ENCODE results near the gene SDC1. TPM values are rescaled to one million over a fixed set of nuclear protein-coding genes. Genes with fewer than 3 reads are reported as not detected.
A peak's percentile ranks its signal among the peaks of the same experiment; 100 is the strongest.

SDC1 gene
- total RNA-seq, 4 donors from 2014 or later: 21.9 to 28.0 (median 24.7) TPM

DNA sequence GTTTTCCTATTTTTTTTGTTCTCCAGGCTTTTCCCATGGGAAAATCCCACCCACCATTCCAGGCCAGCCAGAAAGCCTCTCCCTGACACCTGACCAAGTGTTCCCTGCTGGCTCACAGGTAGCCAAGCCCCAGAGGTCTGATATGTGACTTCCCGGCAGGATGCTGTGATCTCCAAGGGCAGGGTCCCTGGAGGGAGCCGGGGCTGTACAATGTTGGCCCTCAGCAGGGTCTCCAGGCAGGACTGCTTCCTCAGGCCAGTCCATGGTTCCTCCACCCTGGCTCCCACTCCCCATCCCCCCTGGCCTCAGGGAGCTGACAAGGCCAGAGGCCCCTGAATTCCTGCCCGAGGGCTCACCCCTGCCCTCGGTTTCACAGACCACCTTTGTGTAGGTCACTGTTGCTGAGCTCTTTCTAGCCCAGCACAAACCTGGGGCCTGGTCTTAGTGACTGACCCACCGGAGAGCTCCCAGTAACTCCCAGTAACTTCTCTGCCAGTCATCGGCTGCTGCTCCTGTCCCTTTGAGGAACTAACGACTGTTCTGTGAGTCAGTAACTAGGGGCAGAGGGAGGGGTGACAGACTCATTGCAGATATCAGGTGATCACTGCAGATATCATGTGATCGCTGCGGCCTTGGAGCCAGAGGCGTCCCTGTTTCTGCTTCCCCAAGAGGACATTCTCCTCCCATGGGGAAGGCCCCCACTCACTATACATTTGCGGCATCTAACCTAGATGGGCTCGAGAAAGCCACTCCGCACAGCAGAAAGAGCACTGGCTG, 38.7 kb downstream of the SDC1 start:
- no peak overlapping the region for H3K27ac ChIP-seq
- H3K36me3 ChIP-seq: no peaks in the 10 kb centered on the region
- no peaks in the 10 kb centered on the region for H3K9me3 ChIP-seq
- H3K4me1 ChIP-seq: peaks cover 20 to 46% of the 10 kb centered on the region in 2 donors
- no peaks in the 10 kb centered on the region for H3K27me3 ChIP-seq
- TF ChIP-seq, protein P1, sequence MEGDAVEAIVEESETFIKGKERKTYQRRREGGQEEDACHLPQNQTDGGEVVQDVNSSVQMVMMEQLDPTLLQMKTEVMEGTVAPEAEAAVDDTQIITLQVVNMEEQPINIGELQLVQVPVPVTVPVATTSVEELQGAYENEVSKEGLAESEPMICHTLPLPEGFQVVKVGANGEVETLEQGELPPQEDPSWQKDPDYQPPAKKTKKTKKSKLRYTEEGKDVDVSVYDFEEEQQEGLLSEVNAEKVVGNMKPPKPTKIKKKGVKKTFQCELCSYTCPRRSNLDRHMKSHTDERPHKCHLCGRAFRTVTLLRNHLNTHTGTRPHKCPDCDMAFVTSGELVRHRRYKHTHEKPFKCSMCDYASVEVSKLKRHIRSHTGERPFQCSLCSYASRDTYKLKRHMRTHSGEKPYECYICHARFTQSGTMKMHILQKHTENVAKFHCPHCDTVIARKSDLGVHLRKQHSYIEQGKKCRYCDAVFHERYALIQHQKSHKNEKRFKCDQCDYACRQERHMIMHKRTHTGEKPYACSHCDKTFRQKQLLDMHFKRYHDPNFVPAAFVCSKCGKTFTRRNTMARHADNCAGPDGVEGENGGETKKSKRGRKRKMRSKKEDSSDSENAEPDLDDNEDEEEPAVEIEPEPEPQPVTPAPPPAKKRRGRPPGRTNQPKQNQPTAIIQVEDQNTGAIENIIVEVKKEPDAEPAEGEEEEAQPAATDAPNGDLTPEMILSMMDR (IDR thresholded peaks at IDR 0.05): no peak
- TF ChIP-seq POLR2A (IDR thresholded peaks at IDR 0.05): no peak
- H3K4me3 ChIP-seq (replicated peaks in 1 of 3): no peak overlapping the region
- WGBS, 2 donors: 89 to 94% methylated on average over 11 to 12 of the region's 13 CpGs
- intact Hi-C loops (cut with DNase I): no loop called here
- no peak for DNase-seq

DNA sequence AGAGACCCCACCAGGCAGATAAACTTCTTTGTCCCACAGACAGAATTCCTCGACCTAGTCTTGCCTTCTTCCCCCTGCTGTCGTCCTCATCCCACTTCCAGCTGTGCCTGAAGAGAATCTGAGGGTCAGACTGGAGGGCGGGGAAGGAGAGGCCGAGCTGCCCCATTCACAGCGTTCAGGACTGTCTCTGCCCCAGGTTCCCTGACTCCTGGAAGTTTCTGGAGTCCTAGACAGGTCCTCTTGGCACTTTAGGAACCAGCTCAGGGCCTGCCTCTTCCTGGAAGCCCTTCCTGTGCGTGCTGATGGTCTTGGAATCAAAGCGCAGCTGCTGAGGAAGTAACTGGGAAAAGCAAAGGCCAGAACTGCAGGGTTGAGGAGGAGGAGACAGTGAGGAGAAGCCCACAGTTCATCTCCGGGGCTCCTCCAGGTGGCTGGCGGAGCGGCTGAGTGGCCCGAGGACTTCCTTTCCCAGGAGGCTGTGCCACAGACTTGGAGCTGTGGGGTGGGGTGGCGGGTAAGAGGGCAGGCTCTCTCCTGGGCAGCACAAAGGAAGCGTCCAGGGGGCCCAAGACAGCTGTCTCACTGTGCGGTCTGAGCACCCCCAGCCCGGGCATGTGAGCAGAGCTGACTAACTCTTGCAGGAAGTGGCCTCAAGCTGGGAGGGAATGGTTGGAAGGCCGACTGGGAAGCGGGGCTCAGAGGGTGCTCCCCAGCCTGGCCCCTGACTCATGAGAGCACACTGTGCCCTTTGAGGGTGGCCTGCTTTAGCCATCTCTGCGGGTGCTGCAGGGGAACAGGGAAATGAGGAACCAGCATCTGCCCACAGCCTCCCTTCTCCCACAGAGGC, 39.5 kb downstream of the SDC1 start:
- H3K9me3 ChIP-seq: no peaks in the 10 kb centered on the region
- H3K4me1 ChIP-seq: peaks cover 20 to 45% of the 10 kb centered on the region in 2 donors
- no peaks in the 10 kb centered on the region for H3K27me3 ChIP-seq
- intact Hi-C loops (cut with DNase I): no loop called here
- no peaks in the 10 kb centered on the region for H3K36me3 ChIP-seq
- TF ChIP-seq, protein P1 (IDR thresholded peaks at IDR 0.05): no peak
- TF ChIP-seq POLR2A (IDR thresholded peaks at IDR 0.05): no peak
- no peak for DNase-seq
- 87 to 92% methylated on average over 16 to 17 of the region's 18 CpGs for WGBS, 2 donors
- no peak overlapping the region for H3K27ac ChIP-seq
- no peak overlapping the region for H3K4me3 ChIP-seq (replicated peaks in 1 of 3)

DNA sequence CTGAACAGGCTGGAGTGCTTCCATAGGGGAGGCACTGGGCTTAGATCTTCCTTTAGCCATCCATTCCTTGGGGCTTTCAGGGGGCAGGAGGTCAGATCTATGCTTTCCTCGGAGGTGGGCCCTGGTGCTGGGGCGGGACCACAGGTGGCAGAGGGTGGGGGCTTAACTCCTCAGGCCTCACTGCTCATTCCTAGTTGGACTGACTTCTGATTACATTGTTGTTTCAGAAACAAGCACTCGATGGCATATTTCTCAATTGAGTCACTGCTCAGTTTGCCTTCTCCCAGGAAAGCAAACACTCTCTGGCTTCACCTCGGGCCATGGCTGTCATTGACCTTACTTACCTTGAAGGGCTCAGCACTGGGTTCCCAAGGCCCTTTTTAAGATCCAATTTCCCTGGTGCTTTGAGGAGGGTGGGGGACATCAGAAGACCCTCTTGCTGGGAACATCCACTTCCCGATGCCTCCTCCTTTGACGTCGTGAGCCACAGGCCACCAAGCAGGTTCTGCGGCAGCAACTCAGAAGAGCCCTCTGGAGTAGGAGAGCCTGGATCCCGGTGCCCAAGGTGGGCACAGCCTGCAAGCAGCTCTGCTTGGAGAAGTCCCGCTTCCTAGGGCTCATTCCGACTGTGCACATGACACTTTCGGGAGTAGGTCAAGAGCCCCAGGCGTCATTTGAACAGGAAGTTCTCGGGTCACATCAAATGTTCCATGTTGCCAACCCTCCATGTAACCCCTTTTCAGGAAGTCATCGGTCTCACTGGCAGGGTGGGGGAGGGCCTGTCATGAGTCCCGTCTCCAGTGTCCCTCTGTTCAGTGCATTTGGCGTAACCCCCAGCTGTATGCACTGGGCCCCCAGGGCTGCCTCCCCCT, 40.6 kb downstream of the SDC1 start:
- intact Hi-C loops (cut with DNase I): no loop called here
- no peaks in the 10 kb centered on the region for H3K9me3 ChIP-seq
- 42 to 59% methylated on average over 11 to 17 of the region's 17 CpGs for WGBS, 2 donors
- no peaks in the 10 kb centered on the region for H3K27me3 ChIP-seq
- peak in 1 of 2 donors; percentile 25 for TF ChIP-seq POLR2A (IDR thresholded peaks at IDR 0.05)
- TF ChIP-seq, protein P1 (IDR thresholded peaks at IDR 0.05): no peak
- DNase-seq: peak; percentile 60 to 61
- H3K27ac ChIP-seq: peak overlapping the region; percentile 83 to 90 (median 83)
- peaks cover 16 to 36% of the 10 kb centered on the region in 2 donors for H3K4me1 ChIP-seq
- H3K4me3 ChIP-seq (replicated peaks in 1 of 3): no peak overlapping the region
- H3K36me3 ChIP-seq: no peaks in the 10 kb centered on the region

DNA sequence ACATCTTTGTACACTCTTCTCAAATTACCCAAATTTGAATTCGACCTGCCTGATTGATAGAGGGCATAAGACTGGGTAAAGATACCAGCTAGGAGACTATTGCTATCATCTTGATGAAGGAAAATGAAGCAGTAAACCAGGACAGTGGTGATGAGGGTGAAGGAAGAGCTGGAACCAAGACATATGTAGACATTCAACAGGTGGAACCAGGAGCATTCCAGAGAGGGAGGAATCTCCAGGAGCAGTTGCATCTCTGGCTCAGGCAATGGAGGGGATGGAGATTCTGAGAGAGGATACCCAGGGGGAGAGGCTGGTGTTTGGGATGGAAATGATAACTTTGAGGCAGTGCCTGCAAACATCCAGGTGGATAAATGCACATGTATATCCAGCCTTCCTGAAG, 41.6 kb downstream of the SDC1 start:
- Histone ChIP-seq H3K4me3 (replicated peaks in 1 of 3) (no peak overlapping the region), H3K36me3 (no peaks in the 10 kb centered on the region), H3K9me3 (no peaks in the 10 kb centered on the region), H3K4me1 (peaks cover 15 to 36% of the 10 kb centered on the region in 2 donors), H3K27ac (peak overlapping the region; percentile 83 to 90 (median 83)), H3K27me3 (no peaks in the 10 kb centered on the region)
- TF ChIP-seq, protein P1 (IDR thresholded peaks at IDR 0.05): no peak
- TF ChIP-seq POLR2A (IDR thresholded peaks at IDR 0.05): no peak
- WGBS, 2 donors: 68 to 83% methylated on average over 1 of the region's 1 CpG
- no peak for DNase-seq
- intact Hi-C loops (cut with DNase I): no loop called here

All from thyroid gland (tissue), 4 donors.